SK-N-MC (cell line): ENCODE data around the gene ETV6.

ENCODE experiments used
- EZH2 ChIP-seq: fragments of 200-600 bp; sonication (generic); IDR thresholded peaks from one replicate; pipeline ENCODE4 v1.6.1; 2017; ENCODE audit warnings: antibody characterized with exemption
- FOXP2 ChIP-seq: optimal IDR thresholded peaks from 2 replicates; pipeline ENCODE3; 2011; ENCODE audit warnings: mild to moderate bottlenecking, moderate library complexity; ENCODE audit not compliant: insufficient read depth; ENCODE audit errors: extremely low read length, control extremely low read depth
- POLR2AphosphoS5 ChIP-seq: IDR thresholded peaks from 2 replicates; pipeline ENCODE4 v1.6.1; 2012; ENCODE audit warnings: mild to moderate bottlenecking, low read depth, low read length, borderline replicate concordance

DNA sequence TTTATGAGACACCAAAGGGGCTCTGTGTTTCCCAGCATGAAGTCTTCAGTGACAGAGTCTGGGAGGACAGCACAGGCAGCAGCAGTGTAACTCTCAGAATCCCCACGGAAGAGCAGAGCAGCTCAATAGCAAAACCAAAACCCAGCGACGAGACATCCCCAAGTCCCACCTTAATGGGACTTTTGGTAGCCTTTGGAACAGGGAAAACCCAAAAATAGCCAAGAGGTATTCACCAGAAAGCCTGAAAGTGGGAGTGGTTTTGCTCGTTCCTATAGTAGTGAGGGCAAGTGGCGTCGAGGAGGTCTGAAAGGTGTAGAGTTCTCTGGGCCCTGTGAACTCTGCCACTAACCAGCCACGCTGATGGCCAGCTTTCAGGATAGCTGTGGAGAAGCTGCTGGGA is 174.6 kb downstream of the ETV6 start:
- TF ChIP-seq EZH2 (no peak), POLR2AphosphoS5 (no peak), FOXP2 (no peak)
